Measurements from ENCODE around the gene CSRP3. TPM values are rescaled to one million over a fixed set of nuclear protein-coding genes. Genes with fewer than 3 reads are reported as not detected.

Gene CSRP3
- total and polyA plus RNA-seq, 4 donors = 0.08 TPM; not detected in 3

GRCh38 chr11:19225581-19225980, 23.8 kb upstream of the CSRP3 start:
- TF ChIP-seq RXRA (IDR thresholded peaks at IDR 0.05) = no peak
- H3K27ac ChIP-seq (ENCODE audit: low read depth in 1 of 2, low read length in 2 of 2) = no peak overlapping the region
- no peak overlapping the region for H3K4me3 ChIP-seq (ENCODE audit: low read depth in 1 of 3, low read length in 3 of 3)
- H3K36me3 ChIP-seq (ENCODE audit: control insufficient read depth in 4 of 4, insufficient read depth in 3 of 4, low read depth in 1 of 4, low read length in 3 of 4) = no peaks in the 10 kb centered on the region
- no peaks in the 10 kb centered on the region for H3K9me3 ChIP-seq (ENCODE audit: control insufficient read depth in 4 of 4, low read length in 3 of 4)
- no peaks in the 10 kb centered on the region for H3K27me3 ChIP-seq (ENCODE audit: control insufficient read depth in 4 of 4, insufficient read depth in 4 of 4, low read length in 3 of 4)
- no peak overlapping the region for H3K9ac ChIP-seq (ENCODE audit: low read depth in 1 of 2, low read length in 2 of 2)
- WGBS = 90% methylated on average over 3 of the region's 3 CpGs
- no peaks in the 10 kb centered on the region for H3K4me1 ChIP-seq (ENCODE audit: control insufficient read depth in 4 of 4, insufficient read depth in 4 of 4, low read length in 3 of 4)
- no peak for DNase-seq (ENCODE audit: low spot score)

DNA sequence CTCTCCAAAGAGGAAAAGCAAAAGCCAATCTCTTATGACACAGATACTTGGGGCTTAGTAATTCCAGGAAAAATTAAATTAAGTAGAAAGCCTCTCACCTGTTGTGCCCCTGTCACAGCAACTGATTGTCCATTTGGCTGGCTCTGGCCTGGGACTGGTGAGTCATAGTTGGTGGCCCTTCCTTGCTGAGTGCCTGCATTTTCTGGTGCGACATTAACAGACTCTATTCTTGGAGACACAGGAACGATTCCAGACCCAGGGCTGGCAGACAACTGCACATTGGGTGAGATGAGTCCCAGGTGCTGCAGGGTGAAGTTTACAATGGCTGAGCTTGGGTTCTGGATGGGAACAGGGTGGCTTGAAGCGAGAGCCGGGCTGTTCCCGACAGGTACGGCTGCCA, 23.3 kb upstream of the CSRP3 start:
- 93% methylated on average over 6 of the region's 6 CpGs for WGBS
- H3K36me3 ChIP-seq (ENCODE audit: control insufficient read depth in 4 of 4, insufficient read depth in 3 of 4, low read depth in 1 of 4, low read length in 3 of 4) = no peaks in the 10 kb centered on the region

More for the DNA sequence above, 23.3 kb upstream of the CSRP3 start:
- Histone ChIP-seq H3K9ac (ENCODE audit: low read depth in 1 of 2, low read length in 2 of 2) (no peak overlapping the region), H3K4me3 (ENCODE audit: low read depth in 1 of 3, low read length in 3 of 3) (no peak overlapping the region), H3K27me3 (ENCODE audit: control insufficient read depth in 4 of 4, insufficient read depth in 4 of 4, low read length in 3 of 4) (no peaks in the 10 kb centered on the region), H3K27ac (ENCODE audit: low read depth in 1 of 2, low read length in 2 of 2) (no peak overlapping the region), H3K4me1 (ENCODE audit: control insufficient read depth in 4 of 4, insufficient read depth in 4 of 4, low read length in 3 of 4) (no peaks in the 10 kb centered on the region), H3K9me3 (ENCODE audit: control insufficient read depth in 4 of 4, low read length in 3 of 4) (no peaks in the 10 kb centered on the region)
- DNase-seq (ENCODE audit: low spot score) = no peak
- no peak for TF ChIP-seq JUND (IDR thresholded peaks at IDR 0.05)
- no peak for TF ChIP-seq RXRA (IDR thresholded peaks at IDR 0.05)
- no peak for TF ChIP-seq HNF4G (IDR thresholded peaks at IDR 0.05)
- no peak for TF ChIP-seq YY1 (IDR thresholded peaks at IDR 0.05)
- TF ChIP-seq, protein P1, sequence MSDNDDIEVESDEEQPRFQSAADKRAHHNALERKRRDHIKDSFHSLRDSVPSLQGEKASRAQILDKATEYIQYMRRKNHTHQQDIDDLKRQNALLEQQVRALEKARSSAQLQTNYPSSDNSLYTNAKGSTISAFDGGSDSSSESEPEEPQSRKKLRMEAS (IDR thresholded peaks at IDR 0.05) = no peak
- TF ChIP-seq, protein P2, sequence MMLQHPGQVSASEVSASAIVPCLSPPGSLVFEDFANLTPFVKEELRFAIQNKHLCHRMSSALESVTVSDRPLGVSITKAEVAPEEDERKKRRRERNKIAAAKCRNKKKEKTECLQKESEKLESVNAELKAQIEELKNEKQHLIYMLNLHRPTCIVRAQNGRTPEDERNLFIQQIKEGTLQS (IDR thresholded peaks at IDR 0.05) = no peak
- TF ChIP-seq NR2F2 (IDR thresholded peaks at IDR 0.05) = no peak
- TF ChIP-seq TAF1 (conservative IDR thresholded peaks at IDR 0.05) = no peak
- no peak for TF ChIP-seq HNF4A (conservative IDR thresholded peaks at IDR 0.05)
- no peak for TF ChIP-seq ZBTB33 (IDR thresholded peaks at IDR 0.05)
- TF ChIP-seq FOXA2 (IDR thresholded peaks at IDR 0.05) = no peak
- TF ChIP-seq, protein P3, sequence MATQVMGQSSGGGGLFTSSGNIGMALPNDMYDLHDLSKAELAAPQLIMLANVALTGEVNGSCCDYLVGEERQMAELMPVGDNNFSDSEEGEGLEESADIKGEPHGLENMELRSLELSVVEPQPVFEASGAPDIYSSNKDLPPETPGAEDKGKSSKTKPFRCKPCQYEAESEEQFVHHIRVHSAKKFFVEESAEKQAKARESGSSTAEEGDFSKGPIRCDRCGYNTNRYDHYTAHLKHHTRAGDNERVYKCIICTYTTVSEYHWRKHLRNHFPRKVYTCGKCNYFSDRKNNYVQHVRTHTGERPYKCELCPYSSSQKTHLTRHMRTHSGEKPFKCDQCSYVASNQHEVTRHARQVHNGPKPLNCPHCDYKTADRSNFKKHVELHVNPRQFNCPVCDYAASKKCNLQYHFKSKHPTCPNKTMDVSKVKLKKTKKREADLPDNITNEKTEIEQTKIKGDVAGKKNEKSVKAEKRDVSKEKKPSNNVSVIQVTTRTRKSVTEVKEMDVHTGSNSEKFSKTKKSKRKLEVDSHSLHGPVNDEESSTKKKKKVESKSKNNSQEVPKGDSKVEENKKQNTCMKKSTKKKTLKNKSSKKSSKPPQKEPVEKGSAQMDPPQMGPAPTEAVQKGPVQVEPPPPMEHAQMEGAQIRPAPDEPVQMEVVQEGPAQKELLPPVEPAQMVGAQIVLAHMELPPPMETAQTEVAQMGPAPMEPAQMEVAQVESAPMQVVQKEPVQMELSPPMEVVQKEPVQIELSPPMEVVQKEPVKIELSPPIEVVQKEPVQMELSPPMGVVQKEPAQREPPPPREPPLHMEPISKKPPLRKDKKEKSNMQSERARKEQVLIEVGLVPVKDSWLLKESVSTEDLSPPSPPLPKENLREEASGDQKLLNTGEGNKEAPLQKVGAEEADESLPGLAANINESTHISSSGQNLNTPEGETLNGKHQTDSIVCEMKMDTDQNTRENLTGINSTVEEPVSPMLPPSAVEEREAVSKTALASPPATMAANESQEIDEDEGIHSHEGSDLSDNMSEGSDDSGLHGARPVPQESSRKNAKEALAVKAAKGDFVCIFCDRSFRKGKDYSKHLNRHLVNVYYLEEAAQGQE (IDR thresholded peaks at IDR 0.05) = no peak
- TF ChIP-seq EGR1 (IDR thresholded peaks at IDR 0.05; ENCODE audit: low read depth in 2 of 2) = no peak
- TF ChIP-seq SP1 (IDR thresholded peaks at IDR 0.05) = no peak
- TF ChIP-seq GABPA (IDR thresholded peaks at IDR 0.05 in 1 of 2, conservative IDR thresholded peaks at IDR 0.05 in 1 of 2) = no peak
- no peak for TF ChIP-seq FOXA1 (IDR thresholded peaks at IDR 0.05)
- no peak for TF ChIP-seq RAD21 (IDR thresholded peaks at IDR 0.05)
- TF ChIP-seq CTCF (IDR thresholded peaks at IDR 0.05; ENCODE audit: low read depth, low read length, missing input control) = no peak

All from liver (tissue), 9 donors.